Body of pancreas (tissue), 4 donors: ENCODE data around the gene ANGPTL2. TPM values are rescaled to one million over a fixed set of nuclear protein-coding genes. Genes with fewer than 3 reads are reported as not detected.

ENCODE experiments used
- ATAC-seq: fragments of 150-250 bp; one replicate; pipeline ENCODE4 v1.9.1; 2016
- DNase-seq, 4 donors: peaks; one replicate each; pipeline ENCODE4 v3.0.0-alpha.2; 2019
- H3K27ac ChIP-seq, 4 donors: fragments of 200-600 bp; sonication (generic); 1 replicate in 3 of 4; 2 replicates in 1 of 4; pipeline versions ENCODE4 v1.5.1 to v1.6.1; 2016 to 2019; ENCODE audit warnings: mild to moderate bottlenecking in 1 of 4, mixed read lengths in 1 of 4, moderate library complexity in 1 of 4
- H3K27me3 ChIP-seq, 2 donors: fragments of 200-600 bp; sonication (generic); one replicate each; pipeline ENCODE4 v1.6.0; 2016; ENCODE audit warnings: mild to moderate bottlenecking in 1 of 2
- H3K36me3 ChIP-seq, 2 donors: fragments of 200-600 bp; sonication (generic); replicated peaks in 1 of 2; 2 replicates each; pipeline ENCODE4 v1.5.1; 2016; ENCODE audit warnings: low read depth in 2 of 2; ENCODE audit not compliant: insufficient read depth in 1 of 2
- H3K4me1 ChIP-seq: fragments of 200-600 bp; sonication (generic); one replicate; pipeline ENCODE4 v1.6.0; 2016
- H3K4me3 ChIP-seq, 2 donors: fragments of 200-600 bp; sonication (generic); 1 replicate in 1 of 2; 2 replicates in 1 of 2; pipeline ENCODE4 v1.5.1; 2016 to 2019
- H3K9me3 ChIP-seq, 3 donors: fragments of 200-600 bp; sonication (generic); 1 replicate in 2 of 3; 2 replicates in 1 of 3; pipeline ENCODE4 v1.5.1; 2016
- CTCF ChIP-seq, 7 experiments: fragments of 450-650 bp in 4 of 7; fragments of 200-600 bp in 3 of 7; sonication (generic) in 3 of 7; IDR thresholded peaks; one replicate each; pipeline ENCODE4 v1.5.1; 2016 to 2019; ENCODE audit warnings: antibody characterized with exemption in 7 of 7
- POLR2A ChIP-seq, 3 donors: fragments of 450-650 bp; IDR thresholded peaks; one replicate each; pipeline ENCODE4 v1.6.1; 2016; ENCODE audit warnings: antibody characterized with exemption in 3 of 3, mild to moderate bottlenecking in 2 of 3
- WGBS, 2 donors: methylation state at CpG; one replicate each; pipeline ENCODE4 v1.1.5; 2017; 5-methylcytosine and 5-hydroxymethylcytosine counted together
- intact Hi-C: fragments of 100-400 bp; cut with DNase I; formaldehyde crosslinking; loops from one replicate; pipeline ENCODE4 v1.15.1; 2023
- total RNA-seq, 2 donors: library from RNA; depleted of rRNA; stranded (reverse); fragments of >200 nt; gene quantifications; one replicate each; pipeline ENCODE4 v1.1.0, GENCODE V29; 2016

The ANGPTL2 gene
- total RNA-seq, 2 donors from 2014 or later = 3.1 to 7.6 TPM

GRCh38 chr9:127129073-127129717 is 6.8 kb upstream of the ANGPTL2 start:
- TF ChIP-seq POLR2A (IDR thresholded peaks at IDR 0.05) (no peak), CTCF (IDR thresholded peaks at IDR 0.05) (no peak)
- Histone ChIP-seq H3K4me1 (peaks cover 10% of the 10 kb centered on the region), H3K27ac (no peak overlapping the region), H3K36me3 (no peaks in the 10 kb centered on the region), H3K9me3 (no peaks in the 10 kb centered on the region), H3K4me3 (no peak overlapping the region), H3K27me3 (no peaks in the 10 kb centered on the region)
- ATAC-seq (no peak), DNase-seq (no peak)
- intact Hi-C loops = no loop called here
- WGBS, 2 donors = 69 to 73% methylated on average over 5 of the region's 5 CpGs

- H3K27ac ChIP-seq = no peak overlapping the region
- peaks cover 10% of the 10 kb centered on the region for H3K4me1 ChIP-seq
- DNase-seq (no peak), ATAC-seq (no peak)
- no peak overlapping the region for H3K4me3 ChIP-seq
- WGBS, 2 donors = 79 to 88% methylated on average over 5 to 9 of the region's 9 CpGs
- no peaks in the 10 kb centered on the region for H3K9me3 ChIP-seq
- H3K27me3 ChIP-seq = no peaks in the 10 kb centered on the region
- TF ChIP-seq CTCF (IDR thresholded peaks at IDR 0.05) (no peak), POLR2A (IDR thresholded peaks at IDR 0.05) (no peak)
- intact Hi-C loops = no loop called here
- no peaks in the 10 kb centered on the region for H3K36me3 ChIP-seq
Measured at GRCh38 chr9:127128341-127129072, 6.1 kb upstream of the ANGPTL2 start.

- Histone ChIP-seq H3K27me3 (no peaks in the 10 kb centered on the region), H3K4me3 (no peak overlapping the region), H3K27ac (no peak overlapping the region), H3K4me1 (peaks cover 24% of the 10 kb centered on the region), H3K36me3 (no peaks in the 10 kb centered on the region), H3K9me3 (no peaks in the 10 kb centered on the region)
- intact Hi-C loops = no loop called here
- no peak for TF ChIP-seq CTCF (IDR thresholded peaks at IDR 0.05)
- no peak for TF ChIP-seq POLR2A (IDR thresholded peaks at IDR 0.05)
- WGBS, 2 donors = 90 to 91% methylated on average over 1 of the region's 1 CpG
- ATAC-seq = no peak
- no peak for DNase-seq
Measured at GRCh38 chr9:127126971-127127370, 4.5 kb upstream of the ANGPTL2 start.

- Histone ChIP-seq H3K27ac (no peak overlapping the region), H3K9me3 (no peaks in the 10 kb centered on the region), H3K27me3 (no peaks in the 10 kb centered on the region), H3K4me1 (peaks cover 24% of the 10 kb centered on the region), H3K36me3 (no peaks in the 10 kb centered on the region), H3K4me3 (no peak overlapping the region)
- 90 to 96% methylated on average over 2 of the region's 2 CpGs for WGBS, 2 donors
- intact Hi-C loops = no loop called here
- ATAC-seq (no peak), DNase-seq (no peak)
- TF ChIP-seq POLR2A (IDR thresholded peaks at IDR 0.05) (no peak), CTCF (IDR thresholded peaks at IDR 0.05) (no peak)
Measured at GRCh38 chr9:127124792-127125191, 2.4 kb upstream of the ANGPTL2 start.
